ENCODE results near the gene LRRTM4.

GRCh38 chr2:77001895-77002294, 520.3 kb downstream of the LRRTM4 start:
- no peak for TF ChIP-seq POLR2AphosphoS5 (IDR thresholded peaks at IDR 0.05; ENCODE audit: low read depth, low read length)
- no peak for TF ChIP-seq CTCF (IDR thresholded peaks at IDR 0.05)
- TF ChIP-seq REST (IDR thresholded peaks at IDR 0.05; ENCODE audit: insufficient read depth in 1 of 2, low read depth in 2 of 2, low read length in 1 of 2) = no peak
- no peak for TF ChIP-seq TCF7L2 (IDR thresholded peaks at IDR 0.05; ENCODE audit: low read depth, low read length)
